HG02973 (cell line): Measurements from ENCODE around the gene CMIP.

Experiments used
- ATAC-seq: cut with Tn5 transposase; IDR thresholded peaks from one replicate; pipeline ENCODE4 v1.9.1; 2021; ENCODE audit warnings: moderate library complexity; ENCODE audit not compliant: unreplicated experiment

The CMIP gene

GRCh38 chr16:81562174-81562849, 117.7 kb downstream of the CMIP start:
- ATAC-seq = no peak

GRCh38 chr16:81562926-81563325, 118.3 kb downstream of the CMIP start:
- no peak for ATAC-seq

GRCh38 chr16:81564421-81564911, 119.9 kb downstream of the CMIP start:
- no peak for ATAC-seq

GRCh38 chr16:81565321-81566028, 120.9 kb downstream of the CMIP start:
- ATAC-seq = no peak

- no peak for ATAC-seq
Measured at GRCh38 chr16:81566086-81567007, 121.7 kb downstream of the CMIP start.

GRCh38 chr16:81567087-81567486, 122.5 kb downstream of the CMIP start:
- no peak for ATAC-seq

GRCh38 chr16:81567987-81568748, 123.6 kb downstream of the CMIP start:
- no peak for ATAC-seq

- no peak for ATAC-seq
Measured at GRCh38 chr16:81568749-81569087, 124.1 kb downstream of the CMIP start.

GRCh38 chr16:81569361-81570034, 124.9 kb downstream of the CMIP start:
- no peak for ATAC-seq

GRCh38 chr16:81570151-81570846, 125.7 kb downstream of the CMIP start:
- ATAC-seq = no peak

- ATAC-seq = no peak
Measured at GRCh38 chr16:81571175-81571574, 126.6 kb downstream of the CMIP start.

- ATAC-seq = no peak
Measured at GRCh38 chr16:81571592-81572385, 127.2 kb downstream of the CMIP start.

GRCh38 chr16:81572386-81573144, 128.0 kb downstream of the CMIP start:
- no peak for ATAC-seq

- no peak for ATAC-seq
Measured at GRCh38 chr16:81573533-81574020, 129.0 kb downstream of the CMIP start.

GRCh38 chr16:81574168-81574567, 129.6 kb downstream of the CMIP start:
- ATAC-seq = no peak

- no peak for ATAC-seq
Measured at GRCh38 chr16:81575307-81575706, 130.7 kb downstream of the CMIP start.

GRCh38 chr16:81575834-81576233, 131.2 kb downstream of the CMIP start:
- no peak for ATAC-seq

GRCh38 chr16:81576696-81577095, 132.1 kb downstream of the CMIP start:
- ATAC-seq = no peak
